SU-DHL-6 (cell line): ENCODE data around the gene TMEM119.

Experiments
- H2AFZ ChIP-seq: fragments of 200-600 bp; sonication (generic); 2 replicates; pipeline ENCODE4 v1.6.1; 2014; ENCODE audit warnings: low read depth, mild to moderate bottlenecking, moderate library complexity, mixed read lengths, antibody characterized with exemption, low read length; ENCODE audit not compliant: severe bottlenecking
- H3F3A ChIP-seq: fragments of 200-600 bp; shearing (Covaris generic); 2 replicates; pipeline ENCODE4 v1.6.0; 2016; ENCODE audit warnings: antibody characterized with exemption, mild to moderate bottlenecking; ENCODE audit not compliant: insufficient read depth
- H3K27ac ChIP-seq: fragments of 200-600 bp; sonication (generic); 2 replicates; pipeline ENCODE4 v1.5.1; 2016; ENCODE audit warnings: low read depth, mild to moderate bottlenecking, low read length, moderate library complexity, mixed read lengths
- H3K27me3 ChIP-seq: fragments of 200-600 bp; sonication (generic), shearing (Covaris generic); 2 replicates; pipeline ENCODE4 v1.6.0; 2014; ENCODE audit warnings: mild to moderate bottlenecking, low read length
- H3K36me3 ChIP-seq: fragments of 200-600 bp; sonication (generic); 2 replicates; pipeline ENCODE4 v1.6.1; 2014; ENCODE audit warnings: mild to moderate bottlenecking, low read length, mixed read lengths
- H3K4me2 ChIP-seq: fragments of 300-600, 200-600 bp; shearing (Covaris generic), sonication (generic); 2 replicates; pipeline ENCODE4 v1.6.0; 2014; ENCODE audit warnings: low read length, low read depth, mild to moderate bottlenecking; ENCODE audit not compliant: poor library complexity, severe bottlenecking
- H3K4me3 ChIP-seq: fragments of 200-600 bp; sonication (generic); 2 replicates; pipeline ENCODE4 v1.5.1; 2014; ENCODE audit warnings: antibody characterized with exemption, low read length, mild to moderate bottlenecking, mixed read lengths; ENCODE audit not compliant: insufficient read depth, poor library complexity, severe bottlenecking
- H3K79me2 ChIP-seq: fragments of 200-600 bp; sonication (generic); 2 replicates; pipeline ENCODE4 v1.6.1; 2014; ENCODE audit warnings: mild to moderate bottlenecking, low read length, moderate library complexity; ENCODE audit not compliant: insufficient read depth
- H3K9ac ChIP-seq: fragments of 200-600 bp; sonication (generic); 2 replicates; pipeline ENCODE4 v1.7.0; 2014; ENCODE audit warnings: mild to moderate bottlenecking, low read length
- H3K9me2 ChIP-seq: fragments of 200-600 bp; sonication (generic); replicated peaks from 2 replicates; pipeline ENCODE4 v1.6.1; 2014; ENCODE audit warnings: low read length; ENCODE audit not compliant: insufficient read depth
- H3K9me3 ChIP-seq: fragments of 200-600 bp; sonication (generic); 2 replicates; pipeline ENCODE4 v1.6.1; 2014; ENCODE audit warnings: low read length, mixed read lengths; ENCODE audit not compliant: insufficient read depth
- H4K20me1 ChIP-seq: fragments of 200-600 bp; sonication (generic); 2 replicates; pipeline ENCODE4 v1.6.1; 2014; ENCODE audit warnings: low read depth, mild to moderate bottlenecking, antibody characterized with exemption, low read length, moderate library complexity, mixed read lengths
- CTCF ChIP-seq: fragments of 200-600 bp; sonication (generic); IDR thresholded peaks from one replicate; pipeline ENCODE4 v1.5.1; 2017; ENCODE audit warnings: antibody characterized with exemption, mild to moderate bottlenecking, low read length, moderate library complexity; ENCODE audit not compliant: insufficient read depth, poor library complexity, severe bottlenecking
- EZH2phosphoT487 ChIP-seq: fragments of 200-600 bp; sonication (generic), shearing (Covaris generic); conservative IDR thresholded peaks from 2 replicates; pipeline ENCODE4 v1.6.1; 2018; ENCODE audit warnings: mild to moderate bottlenecking, antibody characterized with exemption, low read length, moderate library complexity, mixed read lengths

Gene TMEM119

GRCh38 chr12:108542320-108542719 lies 55.6 kb downstream of the TMEM119 start:
- H3K27ac ChIP-seq = peak overlapping the region; percentile 78
- no peak overlapping the region for H3K4me3 ChIP-seq
- H3K27me3 ChIP-seq = no peaks in the 10 kb centered on the region
- H3K9me2 ChIP-seq = no peaks in the 10 kb centered on the region
- H2AFZ ChIP-seq = no peak overlapping the region
- peak overlapping the region; percentile 55 for H3K4me2 ChIP-seq
- peak overlapping the region; percentile 42; the same call in 1 of the 2 replicates for H3K9ac ChIP-seq
- H3K36me3 ChIP-seq = peaks cover 26% of the 10 kb centered on the region
- H3K9me3 ChIP-seq = no peaks in the 10 kb centered on the region
- peaks cover 26% of the 10 kb centered on the region for H3F3A ChIP-seq
- H4K20me1 ChIP-seq = no peaks in the 10 kb centered on the region
- TF ChIP-seq CTCF = no peak
- TF ChIP-seq EZH2phosphoT487 = no peak
- H3K79me2 ChIP-seq = peaks cover 60% of the 10 kb centered on the region
